ENCODE measurements around the gene SLC5A2. TPM values are rescaled to one million over a fixed set of nuclear protein-coding genes. Genes with fewer than 3 reads are reported as not detected.
A peak's percentile ranks its signal among the peaks of the same experiment; 100 is the strongest.

The SLC5A2 gene
- polyA plus RNA-seq, 3 donors: 0.04 TPM; not detected in 2

DNA sequence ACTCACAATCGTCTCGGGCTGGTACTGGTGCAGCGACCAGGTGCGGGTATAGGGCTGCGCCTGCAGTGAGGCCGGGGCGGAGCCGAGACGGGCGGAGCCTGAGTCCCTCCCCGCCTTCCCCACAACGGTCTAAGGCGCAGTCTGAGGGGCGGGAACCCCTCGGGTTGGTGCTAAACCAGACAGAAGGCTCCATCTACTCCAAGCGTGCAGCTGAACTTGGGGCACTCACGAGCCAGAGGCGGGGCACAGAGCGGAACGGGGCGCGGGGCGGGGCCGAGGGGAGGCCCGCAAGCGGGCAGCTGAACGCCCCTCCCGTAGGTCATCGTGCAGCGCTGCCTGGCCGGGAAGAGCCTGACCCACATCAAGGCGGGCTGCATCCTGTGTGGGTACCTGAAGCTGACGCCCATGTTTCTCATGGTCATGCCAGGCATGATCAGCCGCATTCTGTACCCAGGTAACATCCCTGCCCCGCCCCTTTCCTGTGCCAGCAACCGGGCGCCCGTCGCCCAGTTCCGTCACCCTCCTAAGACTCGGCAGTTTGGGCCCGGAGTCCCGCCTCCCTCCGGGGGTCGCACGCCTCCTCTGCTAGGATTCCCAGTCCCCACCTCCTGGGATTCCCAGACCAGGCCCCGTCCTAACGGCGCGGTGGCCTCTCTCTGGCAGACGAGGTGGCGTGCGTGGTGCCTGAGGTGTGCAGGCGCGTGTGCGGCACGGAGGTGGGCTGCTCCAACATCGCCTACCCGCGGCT is 5.0 kb downstream of the SLC5A2 start:
- TF ChIP-seq, protein P1, sequence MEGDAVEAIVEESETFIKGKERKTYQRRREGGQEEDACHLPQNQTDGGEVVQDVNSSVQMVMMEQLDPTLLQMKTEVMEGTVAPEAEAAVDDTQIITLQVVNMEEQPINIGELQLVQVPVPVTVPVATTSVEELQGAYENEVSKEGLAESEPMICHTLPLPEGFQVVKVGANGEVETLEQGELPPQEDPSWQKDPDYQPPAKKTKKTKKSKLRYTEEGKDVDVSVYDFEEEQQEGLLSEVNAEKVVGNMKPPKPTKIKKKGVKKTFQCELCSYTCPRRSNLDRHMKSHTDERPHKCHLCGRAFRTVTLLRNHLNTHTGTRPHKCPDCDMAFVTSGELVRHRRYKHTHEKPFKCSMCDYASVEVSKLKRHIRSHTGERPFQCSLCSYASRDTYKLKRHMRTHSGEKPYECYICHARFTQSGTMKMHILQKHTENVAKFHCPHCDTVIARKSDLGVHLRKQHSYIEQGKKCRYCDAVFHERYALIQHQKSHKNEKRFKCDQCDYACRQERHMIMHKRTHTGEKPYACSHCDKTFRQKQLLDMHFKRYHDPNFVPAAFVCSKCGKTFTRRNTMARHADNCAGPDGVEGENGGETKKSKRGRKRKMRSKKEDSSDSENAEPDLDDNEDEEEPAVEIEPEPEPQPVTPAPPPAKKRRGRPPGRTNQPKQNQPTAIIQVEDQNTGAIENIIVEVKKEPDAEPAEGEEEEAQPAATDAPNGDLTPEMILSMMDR (IDR thresholded peaks at IDR 0.05): no peak
- Histone ChIP-seq H4K20me1 (ENCODE audit: insufficient read depth, low read length) (no peaks in the 10 kb centered on the region), H3K4me1 (ENCODE audit: control insufficient read depth in 1 of 2, insufficient read depth in 2 of 2, low read length in 2 of 2) (peaks cover 15 to 21% of the 10 kb centered on the region in 2 donors), H3K27me3 (ENCODE audit: control insufficient read depth in 2 of 2, insufficient read depth in 2 of 2, low read length in 2 of 2) (peaks cover 0 to 27% of the 10 kb centered on the region in 2 donors), H3K79me2 (ENCODE audit: insufficient read depth, low read length) (no peaks in the 10 kb centered on the region), H3K4me2 (replicated peaks; ENCODE audit: extremely low read depth, low read length, poor library complexity, severe bottlenecking) (peak overlapping the region; percentile 96), H2AFZ (ENCODE audit: insufficient read depth, low read depth, low read length, poor library complexity, severe bottlenecking) (peak overlapping the region; percentile 92), H3K4me3 (replicated peaks in 1 of 3; ENCODE audit: low read depth in 2 of 3, low read length in 3 of 3) (peak overlapping the region; percentile 43 to 87 (median 76)), H3K9me3 (replicated peaks in 1 of 2; ENCODE audit: control insufficient read depth in 1 of 2, insufficient read depth in 1 of 2, low read length in 2 of 2) (no peaks in the 10 kb centered on the region), H3K27ac (ENCODE audit: low read depth in 1 of 2, low read length in 2 of 2) (no peak overlapping the region), H3K36me3 (replicated peaks in 1 of 2; ENCODE audit: control insufficient read depth in 1 of 2, insufficient read depth in 2 of 2, low read length in 2 of 2) (peaks cover 9 to 26% of the 10 kb centered on the region in 2 donors), H3K9ac (ENCODE audit: insufficient read depth, low read length, poor library complexity, severe bottlenecking) (peak overlapping the region; percentile 62)
- 1% methylated on average over 56 of the region's 60 CpGs for WGBS (ENCODE audit: insufficient coverage)
- H3K36me3 Mint-ChIP-seq: peaks cover 24 to 28% of the 10 kb centered on the region in 2 donors
- peaks cover 0 to 2% (median 0%) of the 10 kb centered on the region in 7 donors for H3K9me3 Mint-ChIP-seq
- peaks cover 5 to 35% (median 34%) of the 10 kb centered on the region in 3 donors for H3K27me3 Mint-ChIP-seq (ENCODE audit: low read depth in 3 of 3)
- H3K4me3 Mint-ChIP-seq: peak overlapping the region; percentile 86 to 91
- H3K4me1 Mint-ChIP-seq: peaks cover 16% of the 10 kb centered on the region
- intact Hi-C loops (cut with micrococcal nuclease): no loop called here
- DNase-seq: peak; percentile 19 to 28 (median 21)
- H3K27ac Mint-ChIP-seq: no peak overlapping the region

DNA sequence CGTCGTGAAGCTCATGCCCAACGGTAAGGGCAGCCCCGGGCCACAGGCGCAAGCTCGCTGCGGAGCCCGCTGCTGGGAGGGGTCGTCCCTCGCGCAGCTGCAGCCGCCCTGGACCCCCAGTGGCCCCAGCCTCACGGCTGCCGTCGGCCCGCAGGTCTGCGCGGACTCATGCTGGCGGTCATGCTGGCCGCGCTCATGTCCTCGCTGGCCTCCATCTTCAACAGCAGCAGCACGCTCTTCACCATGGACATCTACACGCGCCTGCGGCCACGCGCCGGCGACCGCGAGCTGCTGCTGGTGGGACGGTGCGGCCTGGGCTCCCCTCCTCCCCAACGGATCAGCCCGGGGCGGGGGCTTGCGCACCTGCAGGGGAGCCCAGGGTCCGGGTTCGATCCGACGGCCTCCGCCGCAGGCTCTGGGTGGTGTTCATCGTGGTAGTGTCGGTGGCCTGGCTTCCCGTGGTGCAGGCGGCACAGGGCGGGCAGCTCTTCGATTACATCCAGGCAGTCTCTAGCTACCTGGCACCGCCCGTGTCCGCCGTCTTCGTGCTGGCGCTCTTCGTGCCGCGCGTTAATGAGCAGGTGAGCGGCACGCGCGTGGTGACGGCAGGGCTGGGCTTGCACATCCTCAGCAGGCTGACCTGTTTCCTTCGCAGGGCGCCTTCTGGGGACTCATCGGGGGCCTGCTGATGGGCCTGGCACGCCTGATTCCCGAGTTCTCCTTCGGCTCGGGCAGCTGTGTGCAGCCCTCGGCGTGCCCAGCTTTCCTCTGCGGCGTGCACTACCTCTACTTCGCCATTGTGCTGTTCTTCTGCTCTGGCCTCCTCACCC is 5.8 kb downstream of the SLC5A2 start:
- TF ChIP-seq, protein P1 (IDR thresholded peaks at IDR 0.05): no peak
- Mint-ChIP-seq H3K4me1 (peaks cover 16% of the 10 kb centered on the region), H3K27ac (no peak overlapping the region), H3K36me3 (peaks cover 32 to 36% of the 10 kb centered on the region in 2 donors), H3K9me3 (peaks cover 0 to 2% (median 0%) of the 10 kb centered on the region in 7 donors), H3K27me3 (ENCODE audit: low read depth in 3 of 3) (peaks cover 2 to 35% (median 33%) of the 10 kb centered on the region in 3 donors), H3K4me3 (peak overlapping the region; percentile 27 to 91)
- Histone ChIP-seq H3K9ac (ENCODE audit: insufficient read depth, low read length, poor library complexity, severe bottlenecking) (no peak overlapping the region), H2AFZ (ENCODE audit: insufficient read depth, low read depth, low read length, poor library complexity, severe bottlenecking) (peak overlapping the region; percentile 92), H3K79me2 (ENCODE audit: insufficient read depth, low read length) (no peaks in the 10 kb centered on the region), H3K27me3 (ENCODE audit: control insufficient read depth in 2 of 2, insufficient read depth in 2 of 2, low read length in 2 of 2) (peaks cover 0 to 27% of the 10 kb centered on the region in 2 donors), H3K27ac (ENCODE audit: low read depth in 1 of 2, low read length in 2 of 2) (no peak overlapping the region), H3K36me3 (replicated peaks in 1 of 2; ENCODE audit: control insufficient read depth in 1 of 2, insufficient read depth in 2 of 2, low read length in 2 of 2) (peaks cover 17 to 34% of the 10 kb centered on the region in 2 donors), H4K20me1 (ENCODE audit: insufficient read depth, low read length) (no peaks in the 10 kb centered on the region), H3K4me1 (ENCODE audit: control insufficient read depth in 1 of 2, insufficient read depth in 2 of 2, low read length in 2 of 2) (peaks cover 15 to 21% of the 10 kb centered on the region in 2 donors), H3K4me2 (replicated peaks; ENCODE audit: extremely low read depth, low read length, poor library complexity, severe bottlenecking) (peak overlapping the region; percentile 96), H3K9me3 (replicated peaks in 1 of 2; ENCODE audit: control insufficient read depth in 1 of 2, insufficient read depth in 1 of 2, low read length in 2 of 2) (no peaks in the 10 kb centered on the region), H3K4me3 (replicated peaks in 1 of 3; ENCODE audit: low read depth in 2 of 3, low read length in 3 of 3) (peak overlapping the region in 1 of 3 experiments; percentile 87)
- intact Hi-C loops (cut with micrococcal nuclease): no loop called here
- 66% methylated on average over 68 of the region's 77 CpGs for WGBS (ENCODE audit: insufficient coverage)
- DNase-seq: no peak

Measured in CD14-positive monocyte (primary cell).